ENCODE data around the gene ISLR2.

ISLR2 gene

DNA sequence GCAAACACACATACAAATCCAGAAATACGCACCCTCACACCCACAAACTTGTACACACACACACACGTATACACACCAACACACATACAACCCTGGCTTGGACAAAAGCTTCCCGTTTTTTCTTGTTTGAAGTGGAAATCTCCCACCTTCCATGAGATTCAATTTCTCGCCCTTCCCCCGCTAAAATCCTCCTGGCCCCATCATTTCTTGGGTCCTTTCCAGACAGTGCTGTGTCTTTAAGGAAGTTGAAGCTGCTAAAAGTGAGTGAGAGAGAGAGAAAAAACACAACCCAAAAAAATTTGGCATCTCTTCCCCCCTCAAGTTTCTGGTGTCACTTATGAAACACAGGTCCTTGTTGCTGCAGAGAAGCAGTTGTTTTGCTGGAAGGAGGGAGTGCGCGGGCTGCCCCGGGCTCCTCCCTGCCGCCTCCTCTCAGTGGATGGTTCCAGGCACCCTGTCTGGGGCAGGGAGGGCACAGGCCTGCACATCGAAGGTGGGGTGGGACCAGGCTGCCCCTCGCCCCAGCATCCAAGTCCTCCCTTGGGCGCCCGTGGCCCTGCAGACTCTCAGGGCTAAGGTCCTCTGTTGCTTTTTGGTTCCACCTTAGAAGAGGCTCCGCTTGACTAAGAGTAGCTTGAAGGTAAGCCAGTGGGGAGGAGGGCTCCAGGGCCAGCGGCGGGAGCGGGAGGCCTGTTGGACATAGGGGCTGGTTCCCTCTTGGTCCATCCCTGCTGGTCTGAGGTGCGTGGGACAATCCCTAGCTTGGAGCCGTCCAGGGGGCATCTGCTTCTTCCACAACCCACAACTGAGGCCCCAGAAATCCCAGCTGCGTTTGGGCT lies 43.2 kb downstream of the ISLR2 start, which contains the start of gene ISLR:
TSS of gene ISLR (plus strand) at position 331 of the 839 bp plus-strand sequence. CDS start 1,149 bp downstream, outside the sequence.
- TF ChIP-seq, protein P1, sequence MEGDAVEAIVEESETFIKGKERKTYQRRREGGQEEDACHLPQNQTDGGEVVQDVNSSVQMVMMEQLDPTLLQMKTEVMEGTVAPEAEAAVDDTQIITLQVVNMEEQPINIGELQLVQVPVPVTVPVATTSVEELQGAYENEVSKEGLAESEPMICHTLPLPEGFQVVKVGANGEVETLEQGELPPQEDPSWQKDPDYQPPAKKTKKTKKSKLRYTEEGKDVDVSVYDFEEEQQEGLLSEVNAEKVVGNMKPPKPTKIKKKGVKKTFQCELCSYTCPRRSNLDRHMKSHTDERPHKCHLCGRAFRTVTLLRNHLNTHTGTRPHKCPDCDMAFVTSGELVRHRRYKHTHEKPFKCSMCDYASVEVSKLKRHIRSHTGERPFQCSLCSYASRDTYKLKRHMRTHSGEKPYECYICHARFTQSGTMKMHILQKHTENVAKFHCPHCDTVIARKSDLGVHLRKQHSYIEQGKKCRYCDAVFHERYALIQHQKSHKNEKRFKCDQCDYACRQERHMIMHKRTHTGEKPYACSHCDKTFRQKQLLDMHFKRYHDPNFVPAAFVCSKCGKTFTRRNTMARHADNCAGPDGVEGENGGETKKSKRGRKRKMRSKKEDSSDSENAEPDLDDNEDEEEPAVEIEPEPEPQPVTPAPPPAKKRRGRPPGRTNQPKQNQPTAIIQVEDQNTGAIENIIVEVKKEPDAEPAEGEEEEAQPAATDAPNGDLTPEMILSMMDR (conservative IDR thresholded peaks at IDR 0.05; ENCODE audit: low read depth) = no peak
- ChIA-PET CTCF (no interaction called here), POLR2A (ENCODE audit: low non-redundant PET) (interaction anchor here (0.5 kb wide), 1 partner anchor 33 kb away, joined by 3 read pairs; no protein-coding TSS in a partner anchor)
- no peak within 1 kb of the TSS for H3K27ac ChIP-seq
- no peak for DNase-seq (ENCODE audit: low spot score)

DNA sequence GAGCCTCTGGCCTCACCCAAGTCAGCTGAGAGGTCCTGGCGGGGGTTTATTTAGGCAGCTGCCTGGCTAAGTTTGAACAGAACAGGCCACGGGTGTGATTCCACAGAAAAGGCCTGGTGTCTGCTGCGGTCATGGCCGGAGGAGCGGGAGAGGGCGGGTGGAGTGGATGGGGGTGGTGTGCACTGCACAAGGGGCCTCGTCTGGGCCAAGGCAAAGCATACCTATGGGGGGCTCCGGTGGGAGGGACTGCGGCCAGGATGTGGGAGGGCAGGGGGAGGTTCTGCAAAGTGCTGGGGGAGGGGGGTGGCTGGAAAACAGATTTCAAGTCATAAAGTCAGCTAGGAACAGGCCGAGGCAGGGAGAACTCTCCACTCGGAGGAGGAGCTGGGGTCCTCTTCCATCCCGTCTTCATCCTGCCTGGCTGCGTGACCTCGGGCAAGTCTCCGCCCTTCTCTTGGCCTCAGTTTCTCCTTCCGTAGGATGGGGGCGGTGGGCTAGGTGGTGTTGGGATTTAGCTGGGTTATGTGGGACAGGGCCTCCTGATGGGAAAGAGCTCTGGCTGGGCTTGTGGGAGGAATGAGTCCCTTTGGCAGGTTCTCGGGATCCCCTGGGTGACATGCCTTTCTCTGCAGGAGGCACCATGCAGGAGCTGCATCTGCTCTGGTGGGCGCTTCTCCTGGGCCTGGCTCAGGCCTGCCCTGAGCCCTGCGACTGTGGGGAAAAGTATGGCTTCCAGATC lies 44.0 kb downstream of the ISLR2 start:
- DNase-seq (ENCODE audit: low spot score) = no peak
- ChIA-PET CTCF (no interaction called here), POLR2A (ENCODE audit: low non-redundant PET) (no interaction called here)
- TF ChIP-seq, protein P1 (conservative IDR thresholded peaks at IDR 0.05; ENCODE audit: low read depth) = no peak
- no peak overlapping the region for H3K27ac ChIP-seq

DNA sequence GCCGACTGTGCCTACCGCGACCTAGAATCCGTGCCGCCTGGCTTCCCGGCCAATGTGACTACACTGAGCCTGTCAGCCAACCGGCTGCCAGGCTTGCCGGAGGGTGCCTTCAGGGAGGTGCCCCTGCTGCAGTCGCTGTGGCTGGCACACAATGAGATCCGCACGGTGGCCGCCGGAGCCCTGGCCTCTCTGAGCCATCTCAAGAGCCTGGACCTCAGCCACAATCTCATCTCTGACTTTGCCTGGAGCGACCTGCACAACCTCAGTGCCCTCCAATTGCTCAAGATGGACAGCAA lies 44.5 kb downstream of the ISLR2 start:
- no peak for DNase-seq (ENCODE audit: low spot score)
- TF ChIP-seq, protein P1 (conservative IDR thresholded peaks at IDR 0.05; ENCODE audit: low read depth) = no peak
- ChIA-PET POLR2A (ENCODE audit: low non-redundant PET) (no interaction called here), CTCF (no interaction called here)
- no peak overlapping the region for H3K27ac ChIP-seq

DNA sequence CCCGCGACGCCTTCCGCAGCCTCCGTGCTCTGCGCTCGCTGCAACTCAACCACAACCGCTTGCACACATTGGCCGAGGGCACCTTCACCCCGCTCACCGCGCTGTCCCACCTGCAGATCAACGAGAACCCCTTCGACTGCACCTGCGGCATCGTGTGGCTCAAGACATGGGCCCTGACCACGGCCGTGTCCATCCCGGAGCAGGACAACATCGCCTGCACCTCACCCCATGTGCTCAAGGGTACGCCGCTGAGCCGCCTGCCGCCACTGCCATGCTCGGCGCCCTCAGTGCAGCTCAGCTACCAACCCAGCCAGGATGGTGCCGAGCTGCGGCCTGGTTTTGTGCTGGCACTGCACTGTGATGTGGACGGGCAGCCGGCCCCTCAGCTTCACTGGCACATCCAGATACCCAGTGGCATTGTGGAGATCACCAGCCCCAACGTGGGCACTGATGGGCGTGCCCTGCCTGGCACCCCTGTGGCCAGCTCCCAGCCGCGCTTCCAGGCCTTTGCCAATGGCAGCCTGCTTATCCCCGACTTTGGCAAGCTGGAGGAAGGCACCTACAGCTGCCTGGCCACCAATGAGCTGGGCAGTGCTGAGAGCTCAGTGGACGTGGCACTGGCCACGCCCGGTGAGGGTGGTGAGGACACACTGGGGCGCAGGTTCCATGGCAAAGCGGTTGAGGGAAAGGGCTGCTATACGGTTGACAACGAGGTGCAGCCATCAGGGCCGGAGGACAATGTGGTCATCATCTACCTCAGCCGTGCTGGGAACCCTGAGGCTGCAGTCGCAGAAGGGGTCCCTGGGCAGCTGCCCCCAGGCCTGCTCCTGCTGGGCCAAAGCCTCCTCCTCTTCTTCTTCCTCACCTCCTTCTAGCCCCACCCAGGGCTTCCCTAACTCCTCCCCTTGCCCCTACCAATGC lies 45.1 kb downstream of the ISLR2 start:
- ChIA-PET CTCF (no interaction called here), POLR2A (ENCODE audit: low non-redundant PET) (no interaction called here)
- TF ChIP-seq, protein P1 (conservative IDR thresholded peaks at IDR 0.05; ENCODE audit: low read depth) = no peak
- DNase-seq (ENCODE audit: low spot score) = no peak
- H3K27ac ChIP-seq = no peak overlapping the region

DNA sequence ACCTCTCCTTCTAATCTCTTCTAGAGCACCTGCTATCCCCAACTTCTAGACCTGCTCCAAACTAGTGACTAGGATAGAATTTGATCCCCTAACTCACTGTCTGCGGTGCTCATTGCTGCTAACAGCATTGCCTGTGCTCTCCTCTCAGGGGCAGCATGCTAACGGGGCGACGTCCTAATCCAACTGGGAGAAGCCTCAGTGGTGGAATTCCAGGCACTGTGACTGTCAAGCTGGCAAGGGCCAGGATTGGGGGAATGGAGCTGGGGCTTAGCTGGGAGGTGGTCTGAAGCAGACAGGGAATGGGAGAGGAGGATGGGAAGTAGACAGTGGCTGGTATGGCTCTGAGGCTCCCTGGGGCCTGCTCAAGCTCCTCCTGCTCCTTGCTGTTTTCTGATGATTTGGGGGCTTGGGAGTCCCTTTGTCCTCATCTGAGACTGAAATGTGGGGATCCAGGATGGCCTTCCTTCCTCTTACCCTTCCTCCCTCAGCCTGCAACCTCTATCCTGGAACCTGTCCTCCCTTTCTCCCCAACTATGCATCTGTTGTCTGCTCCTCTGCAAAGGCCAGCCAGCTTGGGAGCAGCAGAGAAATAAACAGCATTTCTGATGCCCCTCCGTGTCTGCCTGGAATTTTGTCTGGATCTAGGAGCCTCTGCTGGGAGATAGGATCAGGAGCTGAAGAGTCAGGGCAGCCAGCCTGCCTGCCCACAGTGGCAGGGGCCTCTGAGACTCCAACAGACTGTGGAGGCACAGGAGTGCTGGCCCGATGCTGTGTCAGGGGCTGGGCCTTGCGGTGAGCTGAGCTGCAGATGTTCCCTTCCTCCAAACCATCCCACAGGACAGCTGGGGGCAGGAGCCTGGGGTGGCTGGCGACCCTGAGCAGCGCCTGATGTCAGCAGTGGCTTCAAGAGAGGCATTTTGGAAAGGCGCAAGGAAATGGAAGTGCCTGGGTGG lies 46.2 kb downstream of the ISLR2 start:
- ChIA-PET CTCF (interaction anchor here (0.7 to 0.9 kb wide), 2 partner anchors 126 to 127 kb away, joined by 3 read pairs; no protein-coding TSS in a partner anchor), POLR2A (ENCODE audit: low non-redundant PET) (no interaction called here)
- TF ChIP-seq, protein P1 (conservative IDR thresholded peaks at IDR 0.05; ENCODE audit: low read depth) = no peak
- no peak for DNase-seq (ENCODE audit: low spot score)
- no peak overlapping the region for H3K27ac ChIP-seq
